ENCODE results near the gene TTLL11. TPM values are rescaled to one million over a fixed set of nuclear protein-coding genes. Genes with fewer than 3 reads are reported as not detected.
"Not testable (repeated sequence)": the region's sequence is repeated elsewhere in the genome, so short reads cannot be mapped to it uniquely, and the experiment has no call there.

The TTLL11 gene
- total RNA-seq, 1 donor, result 1.0 TPM

DNA sequence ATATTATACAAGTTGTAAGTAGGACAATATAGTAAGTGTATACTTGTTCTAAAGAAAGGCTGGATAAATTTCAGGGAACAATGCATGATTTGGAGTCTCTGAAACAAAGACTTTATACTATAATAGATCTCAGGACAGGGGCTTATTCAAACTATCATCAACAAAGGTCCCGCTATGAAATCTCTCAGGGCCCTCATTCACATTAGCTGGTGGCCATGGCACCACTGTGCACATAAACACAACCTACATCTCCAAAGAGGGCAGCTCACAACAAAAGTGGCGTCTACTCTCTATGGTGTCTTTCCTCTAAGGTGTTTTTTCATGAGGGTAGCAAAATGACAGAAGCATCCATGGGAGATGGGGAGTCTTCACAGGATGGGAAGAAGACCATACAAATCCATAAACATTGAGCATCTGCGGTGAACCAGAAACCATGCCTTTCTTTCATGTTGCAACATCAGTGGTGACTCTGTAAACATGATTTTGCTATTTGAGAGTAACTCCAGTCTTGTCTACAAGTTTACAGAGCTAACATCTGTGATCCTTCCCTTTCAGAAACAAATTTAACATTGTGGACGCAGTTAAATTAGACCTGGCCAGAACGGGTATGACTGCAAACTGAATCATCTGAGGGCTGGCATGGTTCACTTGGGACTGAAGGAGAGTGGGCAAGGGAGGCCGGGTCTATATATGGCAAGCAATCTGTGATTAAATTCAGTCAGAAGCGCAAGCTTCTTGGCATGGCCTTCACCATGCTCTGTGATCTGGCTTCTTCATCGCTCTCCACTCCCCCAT lies 5.5 kb downstream of the TTLL11 start:
- Histone ChIP-seq H3K27me3 (ENCODE audit: insufficient read depth, low read length) (no peaks in the 10 kb centered on the region), H3K9me3 (ENCODE audit: low read depth, low read length) (no peaks in the 10 kb centered on the region), H3K4me3 (ENCODE audit: low read length) (no peak overlapping the region), H3K4me1 (ENCODE audit: insufficient read depth, low read length) (peaks cover 18% of the 10 kb centered on the region)

DNA sequence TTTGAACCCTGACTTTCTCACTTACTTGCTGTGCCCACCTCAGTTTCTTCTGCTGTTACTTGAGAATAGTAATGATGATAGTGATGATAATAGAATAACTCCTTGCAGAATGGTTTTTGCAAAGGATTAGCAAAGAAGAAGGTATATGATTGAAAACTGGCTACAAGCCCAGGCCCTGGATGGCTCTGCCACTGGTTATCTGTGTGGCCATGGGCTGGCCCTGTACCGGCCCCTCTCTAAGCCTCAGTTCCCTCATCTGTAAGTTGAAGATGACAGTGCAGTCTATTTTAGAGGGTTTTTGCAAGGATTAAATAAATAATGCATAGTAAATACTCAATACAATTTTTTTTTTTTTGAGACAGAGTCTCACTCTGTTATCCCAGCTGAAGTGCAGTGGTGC lies 6.2 kb downstream of the TTLL11 start:
- no peaks in the 10 kb centered on the region for H3K9me3 ChIP-seq (ENCODE audit: low read depth, low read length)
- no peak overlapping the region for H3K4me3 ChIP-seq (ENCODE audit: low read length)
- H3K4me1 ChIP-seq (ENCODE audit: insufficient read depth, low read length), result peaks cover 10% of the 10 kb centered on the region
- no peaks in the 10 kb centered on the region for H3K27me3 ChIP-seq (ENCODE audit: insufficient read depth, low read length)

DNA sequence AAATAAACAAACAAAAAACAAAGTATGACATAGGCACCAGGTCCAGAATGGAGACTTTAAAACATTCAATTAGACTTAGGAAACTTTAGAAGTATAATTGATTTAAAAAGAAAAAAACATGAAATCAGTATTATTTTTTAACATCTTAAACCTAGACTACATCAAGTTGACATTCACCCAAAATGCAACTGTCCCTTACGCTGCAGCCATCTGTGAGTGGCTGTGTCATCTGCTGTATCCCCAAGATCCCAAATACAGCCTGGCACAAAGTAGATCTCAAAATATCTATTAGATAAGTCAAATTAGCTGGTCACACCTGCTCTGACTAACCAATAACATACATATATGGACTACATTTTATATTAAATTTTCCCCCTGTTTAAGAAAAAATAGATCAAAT lies 7.8 kb downstream of the TTLL11 start:
- Histone ChIP-seq H3K9me3 (ENCODE audit: low read depth, low read length) (no peaks in the 10 kb centered on the region), H3K27me3 (ENCODE audit: insufficient read depth, low read length) (no peaks in the 10 kb centered on the region), H3K4me1 (ENCODE audit: insufficient read depth, low read length) (no peaks in the 10 kb centered on the region), H3K4me3 (ENCODE audit: low read length) (no peak overlapping the region)

DNA sequence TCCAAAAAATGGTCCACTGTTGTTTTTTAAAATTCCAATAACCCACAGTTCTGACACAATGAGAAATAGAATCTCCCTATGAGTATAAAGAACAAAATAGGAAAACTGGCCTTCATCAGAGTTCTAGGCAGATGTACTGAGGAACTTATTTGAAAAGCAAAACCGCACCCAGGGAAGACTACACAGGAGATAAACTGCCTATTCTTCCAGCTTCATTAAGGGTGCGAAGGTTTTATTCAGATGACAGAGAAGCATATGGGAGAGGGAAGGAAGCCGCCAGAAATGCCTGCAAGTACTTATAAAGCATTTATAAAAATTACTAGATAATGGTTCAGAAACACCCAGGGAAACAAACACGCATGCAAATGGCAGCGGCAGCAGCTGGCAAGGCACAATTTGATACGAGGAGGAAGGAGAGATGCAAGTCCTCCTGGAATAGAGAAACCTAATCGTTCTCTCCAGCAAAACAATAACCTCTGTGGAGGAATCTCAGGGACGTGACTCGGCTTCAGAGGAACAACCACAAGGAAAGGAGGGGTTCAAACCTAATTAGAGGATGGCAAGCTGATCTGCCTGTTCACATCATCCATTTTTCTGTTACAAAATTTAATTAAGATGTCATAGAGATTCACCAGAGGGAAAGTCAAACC lies 9.0 kb downstream of the TTLL11 start:
- no peaks in the 10 kb centered on the region for H3K27me3 ChIP-seq (ENCODE audit: insufficient read depth, low read length)
- H3K9me3 ChIP-seq (ENCODE audit: low read depth, low read length), result no peaks in the 10 kb centered on the region
- H3K4me3 ChIP-seq (ENCODE audit: low read length), result no peak overlapping the region
- no peaks in the 10 kb centered on the region for H3K4me1 ChIP-seq (ENCODE audit: insufficient read depth, low read length)

DNA sequence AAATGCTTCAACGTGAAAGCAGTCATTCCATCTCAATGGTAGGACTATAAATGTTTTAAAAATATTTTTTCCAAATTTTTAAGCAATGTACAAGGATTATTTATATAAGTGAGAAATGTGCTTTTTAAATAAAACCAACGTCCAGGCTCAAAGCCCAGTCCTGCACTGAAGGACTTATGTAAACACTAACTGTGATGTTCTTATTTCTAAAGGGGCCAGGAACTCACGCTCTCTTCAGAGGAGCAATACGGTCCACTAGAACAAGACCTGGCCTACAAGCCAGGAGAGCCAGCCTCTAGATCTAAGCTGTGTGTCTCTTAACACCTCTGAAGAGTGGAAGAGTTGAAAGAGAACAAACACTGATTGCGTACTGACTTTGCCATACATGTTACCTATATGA lies 12.1 kb downstream of the TTLL11 start:
- H3K4me3 ChIP-seq (ENCODE audit: low read length), result no peak overlapping the region
- H3K9me3 ChIP-seq (ENCODE audit: low read depth, low read length), result peaks cover 19% of the 10 kb centered on the region
- no peaks in the 10 kb centered on the region for H3K4me1 ChIP-seq (ENCODE audit: insufficient read depth, low read length)
- no peaks in the 10 kb centered on the region for H3K27me3 ChIP-seq (ENCODE audit: insufficient read depth, low read length)

DNA sequence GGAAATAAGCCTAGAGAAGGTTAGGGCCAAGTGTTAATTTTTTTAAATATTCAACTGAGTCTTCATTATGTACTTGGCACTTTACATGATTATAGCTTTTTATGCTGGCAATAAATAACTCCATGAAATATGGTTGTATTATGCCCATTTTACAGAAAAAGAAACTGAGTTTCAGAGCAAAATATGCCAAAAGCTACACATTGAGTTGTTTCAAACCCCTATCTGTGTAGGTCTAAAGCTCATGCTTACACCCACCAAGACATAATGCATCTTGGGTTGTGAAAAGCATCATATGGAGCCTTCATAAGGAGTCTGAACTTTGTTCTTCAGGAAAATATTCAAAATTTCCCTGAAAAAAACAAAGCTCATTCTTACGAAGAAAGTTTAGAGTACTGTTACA lies 14.6 kb downstream of the TTLL11 start:
- no peaks in the 10 kb centered on the region for H3K4me1 ChIP-seq (ENCODE audit: insufficient read depth, low read length)
- H3K27me3 ChIP-seq (ENCODE audit: insufficient read depth, low read length), result no peaks in the 10 kb centered on the region
- H3K9me3 ChIP-seq (ENCODE audit: low read depth, low read length), result peaks cover 19% of the 10 kb centered on the region
- no peak overlapping the region for H3K4me3 ChIP-seq (ENCODE audit: low read length)

DNA sequence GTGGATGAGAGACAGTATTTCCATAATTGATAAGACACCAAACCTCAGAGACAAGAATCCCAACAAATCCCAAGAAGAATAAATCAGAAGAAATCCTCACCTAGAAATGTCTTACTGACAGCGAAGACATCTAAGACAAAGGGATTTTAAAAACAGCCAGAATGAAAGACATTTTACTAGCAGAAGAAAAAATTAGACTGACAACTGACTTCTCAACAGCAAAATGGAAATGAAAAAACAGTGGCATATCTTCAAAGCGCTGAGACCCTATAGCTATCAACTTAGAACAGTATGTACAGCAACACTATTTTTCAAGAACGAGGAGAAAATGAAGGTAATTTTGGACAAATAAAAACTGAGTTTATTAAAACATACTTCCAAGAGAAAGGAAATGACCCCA lies 16.3 kb downstream of the TTLL11 start:
- Histone ChIP-seq H3K4me1 (ENCODE audit: insufficient read depth, low read length) (no peaks in the 10 kb centered on the region), H3K9me3 (ENCODE audit: low read depth, low read length) (peaks cover 19% of the 10 kb centered on the region), H3K4me3 (ENCODE audit: low read length) (no peak overlapping the region), H3K27me3 (ENCODE audit: insufficient read depth, low read length) (no peaks in the 10 kb centered on the region)

DNA sequence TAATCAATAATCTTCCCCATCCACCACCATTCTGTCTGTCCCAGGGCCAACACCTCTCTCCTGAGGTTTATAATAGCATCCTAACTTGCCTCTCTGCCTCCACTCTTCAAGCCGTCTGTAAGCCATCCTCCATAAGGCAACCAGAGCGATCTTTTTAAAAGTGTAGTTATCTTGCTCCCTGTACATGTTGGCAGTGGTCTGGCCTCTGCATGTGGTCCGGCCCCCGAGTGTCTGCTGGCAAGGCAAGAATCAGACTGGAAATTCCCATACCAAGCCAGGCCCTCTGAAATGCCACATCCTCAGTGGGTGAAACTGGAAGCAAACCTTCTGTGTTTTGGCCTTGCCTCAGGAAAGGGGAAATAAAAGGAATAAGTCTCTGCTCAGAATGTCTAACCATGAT lies 17.0 kb downstream of the TTLL11 start:
- Histone ChIP-seq H3K9me3 (ENCODE audit: low read depth, low read length) (peaks cover 19% of the 10 kb centered on the region), H3K27me3 (ENCODE audit: insufficient read depth, low read length) (no peaks in the 10 kb centered on the region), H3K4me1 (ENCODE audit: insufficient read depth, low read length) (no peaks in the 10 kb centered on the region), H3K4me3 (ENCODE audit: low read length) (no peak overlapping the region)

DNA sequence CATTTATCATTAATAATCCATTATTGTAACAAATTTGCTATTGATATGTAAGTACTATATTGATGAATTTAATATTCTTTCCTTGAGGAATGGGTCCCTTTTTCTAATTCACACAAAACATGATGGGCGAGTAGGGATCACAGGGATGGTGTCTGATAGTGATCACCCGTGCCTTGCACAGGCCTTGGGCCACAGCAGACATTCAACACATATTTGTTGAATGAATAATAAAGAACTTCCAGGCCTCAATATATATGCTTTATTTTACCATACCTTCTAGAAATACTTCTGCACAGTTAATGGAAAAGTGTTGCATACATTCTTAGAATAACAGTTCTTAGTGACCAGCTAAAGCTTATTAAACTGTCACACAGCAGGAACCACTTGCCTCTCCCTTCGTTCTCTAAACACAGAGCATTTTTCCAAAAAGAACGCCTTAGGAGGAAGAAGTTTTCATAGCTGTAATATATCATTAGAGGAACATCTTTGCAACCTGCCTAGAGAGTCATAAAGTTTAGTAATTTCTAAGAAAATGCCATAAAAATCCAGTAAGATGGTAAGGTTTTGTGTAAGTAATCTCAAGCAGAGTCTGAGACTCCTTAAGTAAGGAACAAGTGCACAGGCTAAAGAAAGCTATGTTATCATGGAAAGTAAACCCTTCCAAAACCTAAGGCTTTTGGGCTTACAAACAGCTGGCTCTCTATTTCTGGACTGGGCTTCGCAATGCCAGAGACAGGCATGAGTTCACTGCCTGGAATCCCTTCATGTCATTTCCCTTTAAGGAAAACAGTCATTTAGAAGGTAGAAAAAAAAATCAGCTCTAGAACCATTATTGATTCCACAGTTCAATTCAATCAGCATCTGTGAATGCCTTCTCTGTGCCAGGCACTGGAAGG lies 17.7 kb downstream of the TTLL11 start:
- Histone ChIP-seq H3K9me3 (ENCODE audit: low read depth, low read length) (peaks cover 19% of the 10 kb centered on the region), H3K4me3 (ENCODE audit: low read length) (no peak overlapping the region), H3K4me1 (ENCODE audit: insufficient read depth, low read length) (no peaks in the 10 kb centered on the region), H3K27me3 (ENCODE audit: insufficient read depth, low read length) (no peaks in the 10 kb centered on the region)

DNA sequence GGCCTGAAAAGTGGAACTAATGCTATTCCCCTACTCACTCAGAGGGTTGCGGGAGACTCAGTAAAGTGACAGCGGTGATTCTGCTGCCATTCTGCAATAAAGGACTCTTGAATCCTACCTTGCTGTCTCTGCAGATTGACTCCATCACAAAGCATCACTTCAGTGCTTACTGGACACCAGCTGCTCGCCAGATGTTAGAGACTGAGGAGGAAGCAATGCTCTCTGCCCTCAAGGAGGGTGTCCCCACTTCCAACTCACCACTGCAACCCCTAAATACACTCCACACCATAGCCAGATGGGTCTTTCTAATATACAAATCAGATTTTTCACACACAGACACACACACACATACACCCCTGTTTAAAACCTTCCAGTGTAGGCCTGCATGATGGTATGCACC lies 21.4 kb downstream of the TTLL11 start:
- Histone ChIP-seq H3K4me3 (ENCODE audit: low read length) (no peak overlapping the region), H3K27me3 (ENCODE audit: insufficient read depth, low read length) (no peaks in the 10 kb centered on the region), H3K9me3 (ENCODE audit: low read depth, low read length) (no peaks in the 10 kb centered on the region), H3K4me1 (ENCODE audit: insufficient read depth, low read length) (no peaks in the 10 kb centered on the region)

DNA sequence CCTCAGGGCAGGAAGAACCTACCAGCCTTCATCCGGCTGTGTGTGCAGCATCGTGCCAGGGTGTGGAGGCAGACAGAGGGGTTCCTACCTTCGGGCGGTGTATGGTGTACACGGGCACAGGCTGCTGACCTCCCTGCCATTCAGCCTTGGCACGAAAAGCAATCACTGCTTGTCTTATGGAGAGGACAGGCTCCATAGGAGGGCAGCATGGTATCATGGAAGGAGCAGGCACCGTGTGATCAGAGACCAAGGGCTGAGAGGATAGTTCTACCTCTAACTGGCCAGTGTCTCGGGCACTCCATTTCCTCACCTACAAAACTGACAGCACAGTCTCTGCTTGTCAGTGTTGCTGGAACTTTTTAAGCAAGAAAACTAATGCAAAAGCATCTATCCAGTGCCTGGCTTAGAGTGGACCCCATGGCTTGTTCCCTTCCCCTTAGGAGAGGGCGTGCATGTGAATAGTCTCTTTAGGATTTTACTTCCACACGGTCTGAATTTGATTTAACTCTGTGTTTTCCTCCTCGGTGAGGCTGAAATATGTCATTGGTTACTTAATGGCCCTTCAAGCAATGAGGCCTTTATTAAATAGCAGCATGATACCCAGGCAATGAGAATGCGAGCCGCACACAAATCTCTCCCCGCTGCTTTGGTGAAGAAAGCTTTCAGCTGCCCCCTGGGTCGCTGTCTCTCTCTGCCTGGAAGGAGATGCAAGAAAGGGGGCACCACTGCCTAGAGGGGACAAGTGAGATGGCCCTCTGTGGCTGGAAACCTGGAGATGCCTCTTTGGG lies 22.2 kb downstream of the TTLL11 start:
- no peaks in the 10 kb centered on the region for H3K4me1 ChIP-seq (ENCODE audit: insufficient read depth, low read length)
- H3K4me3 ChIP-seq (ENCODE audit: low read length), result no peak overlapping the region
- H3K9me3 ChIP-seq (ENCODE audit: low read depth, low read length), result no peaks in the 10 kb centered on the region
- no peaks in the 10 kb centered on the region for H3K27me3 ChIP-seq (ENCODE audit: insufficient read depth, low read length)

DNA sequence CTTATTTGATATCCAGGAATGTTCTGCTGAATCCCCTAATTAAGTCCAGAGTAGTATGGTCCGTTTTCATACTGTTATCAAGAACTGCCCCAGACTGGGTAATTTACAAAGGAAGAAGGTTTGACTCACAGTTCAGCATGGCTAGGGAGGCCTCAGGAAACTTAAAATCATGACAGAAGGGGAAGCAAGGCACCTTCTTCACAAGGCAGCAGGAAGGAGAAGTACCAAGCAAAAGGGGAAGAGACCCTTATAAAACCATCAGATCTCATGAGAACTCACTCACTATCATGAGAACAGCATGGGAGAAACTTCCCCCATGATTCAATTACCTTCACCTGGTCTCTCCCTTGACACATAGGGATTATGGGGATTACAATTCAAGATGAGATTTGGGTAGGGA lies 26.4 kb downstream of the TTLL11 start:
- H3K27me3 ChIP-seq (ENCODE audit: insufficient read depth, low read length); H3K4me1 ChIP-seq (ENCODE audit: insufficient read depth, low read length); H3K9me3 ChIP-seq (ENCODE audit: low read depth, low read length); H3K4me3 ChIP-seq (ENCODE audit: low read length): not testable (repeated sequence)

DNA sequence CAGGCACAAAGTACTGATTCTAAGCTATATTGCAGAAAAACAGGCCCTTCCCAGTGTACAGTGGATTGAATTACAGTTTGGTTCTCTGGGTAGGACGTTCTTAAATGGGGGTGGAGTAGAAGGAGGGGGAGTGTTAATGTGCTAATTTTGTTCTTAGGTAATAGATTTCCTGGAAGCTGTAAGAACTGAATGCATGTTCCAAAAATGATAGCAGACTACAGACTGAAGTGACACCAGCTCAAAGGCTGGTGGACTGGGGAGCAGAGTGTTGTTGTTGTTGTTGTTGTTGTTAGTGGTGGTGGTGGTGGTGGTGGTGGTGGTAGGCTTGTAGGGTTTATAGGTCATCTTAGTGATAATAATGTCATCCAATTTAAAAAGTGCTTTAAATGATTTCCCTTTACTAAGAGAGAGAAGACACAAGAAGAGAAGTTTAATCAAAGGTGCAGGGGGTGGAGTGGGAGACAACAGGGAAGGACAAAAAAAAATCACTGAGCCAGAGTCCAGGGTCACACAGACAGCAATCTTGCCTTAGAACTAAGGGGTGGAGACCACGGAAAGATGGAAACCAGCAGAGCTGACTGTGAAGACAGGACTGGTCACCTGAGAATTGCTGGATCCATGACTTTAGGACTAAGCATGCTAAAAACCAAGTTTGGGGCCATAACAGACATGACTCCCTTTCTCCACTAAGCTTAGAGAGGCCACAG lies 27.0 kb downstream of the TTLL11 start:
- Histone ChIP-seq H3K9me3 (ENCODE audit: low read depth, low read length) (no peaks in the 10 kb centered on the region), H3K4me1 (ENCODE audit: insufficient read depth, low read length) (no peaks in the 10 kb centered on the region), H3K27me3 (ENCODE audit: insufficient read depth, low read length) (no peaks in the 10 kb centered on the region), H3K4me3 (ENCODE audit: low read length) (no peak overlapping the region)

DNA sequence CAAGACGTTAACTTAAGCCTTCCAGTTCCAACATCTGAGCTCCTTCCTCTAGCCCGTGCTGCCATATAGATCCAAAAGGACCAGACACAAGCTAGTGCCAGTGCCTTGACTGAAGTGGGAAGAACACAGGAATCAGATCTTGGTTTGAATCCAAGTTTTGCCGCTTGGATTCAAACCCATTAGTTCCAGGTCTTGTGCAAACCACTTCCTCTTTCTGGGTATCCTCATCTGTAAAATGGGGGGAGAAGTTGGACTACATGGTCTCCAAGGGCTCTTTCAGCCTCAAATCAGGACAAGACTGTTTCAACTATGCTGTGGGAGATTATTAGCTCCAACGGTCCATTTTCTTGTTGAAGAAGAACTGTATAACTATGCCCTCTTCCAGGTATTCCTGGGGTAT lies 32.6 kb downstream of the TTLL11 start:
- H3K9me3 ChIP-seq (ENCODE audit: low read depth, low read length), result no peaks in the 10 kb centered on the region
- H3K4me1 ChIP-seq (ENCODE audit: insufficient read depth, low read length), result peaks cover 4% of the 10 kb centered on the region
- no peak overlapping the region for H3K4me3 ChIP-seq (ENCODE audit: low read length)
- H3K27me3 ChIP-seq (ENCODE audit: insufficient read depth, low read length), result no peaks in the 10 kb centered on the region
